ENCODE measurements around the gene ZNF253.

GRCh38 chr19:19937403-19937802 lies 71.7 kb downstream of the ZNF253 start:
- TF ChIP-seq LEF1 (IDR thresholded peaks at IDR 0.05; ENCODE audit: borderline replicate concordance): no peak
- no peak for TF ChIP-seq FOXK2 (IDR thresholded peaks at IDR 0.05)
- TF ChIP-seq SUZ12 (IDR thresholded peaks at IDR 0.05): no peak
- TF ChIP-seq PKNOX1 (IDR thresholded peaks at IDR 0.05): no peak
- no peak for TF ChIP-seq BHLHE40 (IDR thresholded peaks at IDR 0.05; ENCODE audit: borderline replicate concordance)
- TF ChIP-seq ARNT (IDR thresholded peaks at IDR 0.05): no peak
- TF ChIP-seq CTBP1 (IDR thresholded peaks at IDR 0.05; ENCODE audit: borderline replicate concordance): no peak
- TF ChIP-seq ELF4 (IDR thresholded peaks at IDR 0.05): no peak
- TF ChIP-seq NFRKB (IDR thresholded peaks at IDR 0.05): no peak
- TF ChIP-seq TARDBP (IDR thresholded peaks at IDR 0.05): no peak
- no peak for TF ChIP-seq HDGF (IDR thresholded peaks at IDR 0.05; ENCODE audit: borderline replicate concordance)
